ENCODE data around the gene FBXW2. TPM values are rescaled to one million over a fixed set of nuclear protein-coding genes. Genes with fewer than 3 reads are reported as not detected.

Gene FBXW2
- total RNA-seq, 1 experiment from 2014 or later: 68.5 TPM

DNA sequence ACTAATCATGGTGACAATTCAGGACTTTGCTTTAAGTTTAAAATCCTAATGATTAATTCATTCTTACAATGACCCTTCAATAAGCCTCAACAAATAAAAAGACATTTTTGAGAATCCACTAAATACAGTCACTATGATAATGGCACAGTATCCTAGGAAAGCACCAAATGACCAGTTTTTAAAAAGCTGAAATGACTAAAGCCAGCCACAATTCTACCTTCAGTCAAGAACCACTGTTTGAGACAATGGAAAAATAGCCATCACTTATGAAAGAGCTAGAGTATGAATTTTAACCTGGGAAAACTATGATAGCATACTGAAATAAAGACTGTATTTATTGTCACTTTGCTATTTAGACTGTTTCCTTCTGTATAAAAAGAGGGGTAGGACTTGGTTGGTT lies 14.0 kb downstream of the FBXW2 start:
- no peaks in the 10 kb centered on the region for H3K27me3 ChIP-seq (replicated peaks; ENCODE audit: insufficient read depth, low read depth, low read length, poor library complexity)
- no peak for DNase-seq (ENCODE audit: low spot score)
- POLR2A ChIA-PET (ENCODE audit: low non-redundant PET): no interaction called here
- no TSS peak for BruUV-seq (replicated peaks)
- H3K4me3 ChIP-seq (ENCODE audit: low read depth, low read length, poor library complexity, severe bottlenecking): no peak overlapping the region
- H3K36me3 ChIP-seq (ENCODE audit: insufficient read depth, low read length, poor library complexity, severe bottlenecking): peaks cover 34% of the 10 kb centered on the region
- intact Hi-C loops (cut with micrococcal nuclease; ENCODE audit: unreplicated experiment): no loop called here
- H3K4me1 ChIP-seq (ENCODE audit: insufficient read depth, low read length, poor library complexity, severe bottlenecking): no peaks in the 10 kb centered on the region
- no peak for TF ChIP-seq EZH2 (IDR thresholded peaks at IDR 0.05; ENCODE audit: borderline replicate concordance, low read depth, low read length, poor library complexity, severe bottlenecking)
- no peaks in the 10 kb centered on the region for H3K9me3 ChIP-seq (ENCODE audit: low read depth, low read length, poor library complexity, severe bottlenecking)
- H3K27ac ChIP-seq (ENCODE audit: low read depth, low read length, poor library complexity, severe bottlenecking): no peak overlapping the region
- CTCF ChIA-PET: no interaction called here

- no peak for TF ChIP-seq EZH2 (IDR thresholded peaks at IDR 0.05; ENCODE audit: borderline replicate concordance, low read depth, low read length, poor library complexity, severe bottlenecking)
- TF ChIP-seq, protein P1, sequence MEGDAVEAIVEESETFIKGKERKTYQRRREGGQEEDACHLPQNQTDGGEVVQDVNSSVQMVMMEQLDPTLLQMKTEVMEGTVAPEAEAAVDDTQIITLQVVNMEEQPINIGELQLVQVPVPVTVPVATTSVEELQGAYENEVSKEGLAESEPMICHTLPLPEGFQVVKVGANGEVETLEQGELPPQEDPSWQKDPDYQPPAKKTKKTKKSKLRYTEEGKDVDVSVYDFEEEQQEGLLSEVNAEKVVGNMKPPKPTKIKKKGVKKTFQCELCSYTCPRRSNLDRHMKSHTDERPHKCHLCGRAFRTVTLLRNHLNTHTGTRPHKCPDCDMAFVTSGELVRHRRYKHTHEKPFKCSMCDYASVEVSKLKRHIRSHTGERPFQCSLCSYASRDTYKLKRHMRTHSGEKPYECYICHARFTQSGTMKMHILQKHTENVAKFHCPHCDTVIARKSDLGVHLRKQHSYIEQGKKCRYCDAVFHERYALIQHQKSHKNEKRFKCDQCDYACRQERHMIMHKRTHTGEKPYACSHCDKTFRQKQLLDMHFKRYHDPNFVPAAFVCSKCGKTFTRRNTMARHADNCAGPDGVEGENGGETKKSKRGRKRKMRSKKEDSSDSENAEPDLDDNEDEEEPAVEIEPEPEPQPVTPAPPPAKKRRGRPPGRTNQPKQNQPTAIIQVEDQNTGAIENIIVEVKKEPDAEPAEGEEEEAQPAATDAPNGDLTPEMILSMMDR (conservative IDR thresholded peaks at IDR 0.05; ENCODE audit: low read depth, low read length): no peak
- POLR2A ChIA-PET (ENCODE audit: low non-redundant PET): no interaction called here
- no TSS peak for BruUV-seq (replicated peaks)
- H3K4me3 ChIP-seq (ENCODE audit: low read depth, low read length, poor library complexity, severe bottlenecking): no peak overlapping the region
- peaks cover 34% of the 10 kb centered on the region for H3K36me3 ChIP-seq (ENCODE audit: insufficient read depth, low read length, poor library complexity, severe bottlenecking)
- no peak overlapping the region for H3K27ac ChIP-seq (ENCODE audit: low read depth, low read length, poor library complexity, severe bottlenecking)
- H3K4me1 ChIP-seq (ENCODE audit: insufficient read depth, low read length, poor library complexity, severe bottlenecking): no peaks in the 10 kb centered on the region
- no peaks in the 10 kb centered on the region for H3K9me3 ChIP-seq (ENCODE audit: low read depth, low read length, poor library complexity, severe bottlenecking)
- CTCF ChIA-PET: no interaction called here
- H3K27me3 ChIP-seq (replicated peaks; ENCODE audit: insufficient read depth, low read depth, low read length, poor library complexity): no peaks in the 10 kb centered on the region
- intact Hi-C loops (cut with micrococcal nuclease; ENCODE audit: unreplicated experiment): no loop called here
- DNase-seq (ENCODE audit: low spot score): no peak
These were observed 14.5 kb downstream of the FBXW2 start for GRCh38 chr9:120778758-120779157.

DNA sequence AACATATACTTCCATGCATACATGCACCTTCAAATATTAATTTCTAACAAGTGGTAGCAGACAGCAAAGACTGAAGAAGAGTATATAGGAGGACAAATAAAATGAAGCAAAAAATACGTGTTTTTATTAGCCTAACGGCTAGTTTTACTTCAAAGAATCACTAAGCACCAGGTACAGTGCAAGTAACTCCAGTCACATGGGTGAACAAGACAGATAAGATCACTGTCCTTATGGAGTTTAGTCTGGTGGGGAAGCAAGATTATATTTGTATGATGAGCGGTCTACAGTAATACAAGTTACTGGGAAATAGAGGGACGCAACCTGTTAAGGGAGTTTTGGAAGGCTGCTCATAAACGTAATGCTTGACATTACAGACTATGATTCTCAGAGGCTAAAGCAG lies 16.0 kb downstream of the FBXW2 start:
- TF ChIP-seq, protein P1 (conservative IDR thresholded peaks at IDR 0.05; ENCODE audit: low read depth, low read length): no peak
- no peak for TF ChIP-seq EZH2 (IDR thresholded peaks at IDR 0.05; ENCODE audit: borderline replicate concordance, low read depth, low read length, poor library complexity, severe bottlenecking)
- H3K9me3 ChIP-seq (ENCODE audit: low read depth, low read length, poor library complexity, severe bottlenecking): no peaks in the 10 kb centered on the region
- H3K27me3 ChIP-seq (replicated peaks; ENCODE audit: insufficient read depth, low read depth, low read length, poor library complexity): no peaks in the 10 kb centered on the region
- ChIA-PET CTCF (no interaction called here), POLR2A (ENCODE audit: low non-redundant PET) (no interaction called here)
- no peak for DNase-seq (ENCODE audit: low spot score)
- BruUV-seq (replicated peaks): no TSS peak
- H3K27ac ChIP-seq (ENCODE audit: low read depth, low read length, poor library complexity, severe bottlenecking): no peak overlapping the region
- peaks cover 38% of the 10 kb centered on the region for H3K36me3 ChIP-seq (ENCODE audit: insufficient read depth, low read length, poor library complexity, severe bottlenecking)
- intact Hi-C loops (cut with micrococcal nuclease; ENCODE audit: unreplicated experiment): no loop called here
- H3K4me3 ChIP-seq (ENCODE audit: low read depth, low read length, poor library complexity, severe bottlenecking): no peak overlapping the region
- H3K4me1 ChIP-seq (ENCODE audit: insufficient read depth, low read length, poor library complexity, severe bottlenecking): no peaks in the 10 kb centered on the region

GRCh38 chr9:120776788-120777187 lies 16.4 kb downstream of the FBXW2 start:
- TF ChIP-seq, protein P1 (conservative IDR thresholded peaks at IDR 0.05; ENCODE audit: low read depth, low read length): no peak
- TF ChIP-seq EZH2 (IDR thresholded peaks at IDR 0.05; ENCODE audit: borderline replicate concordance, low read depth, low read length, poor library complexity, severe bottlenecking): no peak
- Histone ChIP-seq H3K9me3 (ENCODE audit: low read depth, low read length, poor library complexity, severe bottlenecking) (no peaks in the 10 kb centered on the region), H3K4me1 (ENCODE audit: insufficient read depth, low read length, poor library complexity, severe bottlenecking) (no peaks in the 10 kb centered on the region), H3K27me3 (replicated peaks; ENCODE audit: insufficient read depth, low read depth, low read length, poor library complexity) (no peaks in the 10 kb centered on the region), H3K36me3 (ENCODE audit: insufficient read depth, low read length, poor library complexity, severe bottlenecking) (peaks cover 38% of the 10 kb centered on the region), H3K27ac (ENCODE audit: low read depth, low read length, poor library complexity, severe bottlenecking) (no peak overlapping the region), H3K4me3 (ENCODE audit: low read depth, low read length, poor library complexity, severe bottlenecking) (no peak overlapping the region)
- no peak for DNase-seq (ENCODE audit: low spot score)
- no TSS peak for BruUV-seq (replicated peaks)
- ChIA-PET POLR2A (ENCODE audit: low non-redundant PET) (no interaction called here), CTCF (no interaction called here)
- intact Hi-C loops (cut with micrococcal nuclease; ENCODE audit: unreplicated experiment): no loop called here
